Airway epithelial cell (primary cell): Measurements from ENCODE around the gene SSH2. TPM values are rescaled to one million over a fixed set of nuclear protein-coding genes. Genes with fewer than 3 reads are reported as not detected.

Experiments used
- total RNA-seq: library from RNA; depleted of rRNA; stranded (reverse); fragments of >200 nt; gene quantifications from 2 replicates; pipeline ENCODE4 v1.2.3, GENCODE V29; 2015

The SSH2 gene
- 6.2 and 14.0 TPM in 2 replicates for total RNA-seq

GRCh38 chr17:29929533-29930408, at the start of gene SSH2:
TSS of gene SSH2 (minus strand) at chr17:29930228. CDS start at chr17:29930000, 228 bp downstream.

GRCh38 chr17:29941334-29941733, 11.3 kb upstream of the SSH2 start, which contains the start of gene EFCAB5:
TSS of gene EFCAB5 (plus strand) at chr17:29941634. CDS start at chr17:29941797, 163 bp downstream.

DNA sequence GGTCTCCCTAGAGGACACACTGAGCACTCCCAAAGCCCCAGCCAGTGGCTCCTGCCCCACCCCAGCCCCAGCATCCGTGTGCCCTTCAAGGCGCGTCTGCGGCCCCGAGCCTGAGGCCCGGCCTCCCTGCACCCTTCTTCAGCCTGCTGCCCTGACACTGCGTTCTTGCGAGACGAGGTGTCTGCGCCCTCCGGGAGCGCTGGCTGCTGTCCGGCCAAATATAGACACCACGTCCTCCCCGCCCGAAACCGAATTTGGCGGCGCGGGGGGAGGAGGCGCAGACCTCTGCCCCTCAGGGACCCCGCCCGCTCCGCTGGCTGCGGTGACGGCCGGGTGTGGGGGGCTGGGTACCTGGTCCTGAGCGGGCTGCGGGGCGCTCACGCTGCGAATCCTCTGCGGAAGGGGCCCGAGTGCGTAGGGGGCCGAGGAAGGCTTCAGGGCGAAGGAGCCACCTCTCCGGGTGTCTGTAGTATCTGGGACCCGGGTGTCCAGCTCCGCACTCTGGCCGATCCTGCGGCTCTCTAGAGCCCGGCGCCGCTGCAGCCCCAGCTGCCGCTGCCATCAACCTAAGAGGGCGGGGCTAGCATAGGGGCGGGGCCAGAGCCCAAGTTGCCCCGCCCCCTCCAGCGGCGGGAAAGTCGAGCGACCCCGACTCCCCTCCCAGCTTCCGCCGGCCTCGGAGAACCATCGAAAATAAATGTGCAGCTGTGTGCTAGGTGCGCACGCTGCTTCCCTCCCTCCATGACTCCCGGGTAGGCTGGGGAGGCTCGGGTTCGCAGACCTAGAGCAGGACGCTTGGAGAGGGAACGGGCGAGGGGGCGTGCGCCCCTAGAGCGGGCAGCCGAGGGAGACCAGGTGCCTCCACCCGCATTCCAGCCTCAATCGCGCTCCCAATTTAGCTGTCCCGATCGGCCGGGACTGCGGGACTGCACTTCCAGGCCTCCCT, 307.4 kb downstream of the SSH2 start, which contains the start of gene CORO6:
Gene CORO6, minus strand, starts transcription at position 576 of the 946 bp plus-strand sequence. CDS start 1,491 bp downstream, outside the sequence.

DNA sequence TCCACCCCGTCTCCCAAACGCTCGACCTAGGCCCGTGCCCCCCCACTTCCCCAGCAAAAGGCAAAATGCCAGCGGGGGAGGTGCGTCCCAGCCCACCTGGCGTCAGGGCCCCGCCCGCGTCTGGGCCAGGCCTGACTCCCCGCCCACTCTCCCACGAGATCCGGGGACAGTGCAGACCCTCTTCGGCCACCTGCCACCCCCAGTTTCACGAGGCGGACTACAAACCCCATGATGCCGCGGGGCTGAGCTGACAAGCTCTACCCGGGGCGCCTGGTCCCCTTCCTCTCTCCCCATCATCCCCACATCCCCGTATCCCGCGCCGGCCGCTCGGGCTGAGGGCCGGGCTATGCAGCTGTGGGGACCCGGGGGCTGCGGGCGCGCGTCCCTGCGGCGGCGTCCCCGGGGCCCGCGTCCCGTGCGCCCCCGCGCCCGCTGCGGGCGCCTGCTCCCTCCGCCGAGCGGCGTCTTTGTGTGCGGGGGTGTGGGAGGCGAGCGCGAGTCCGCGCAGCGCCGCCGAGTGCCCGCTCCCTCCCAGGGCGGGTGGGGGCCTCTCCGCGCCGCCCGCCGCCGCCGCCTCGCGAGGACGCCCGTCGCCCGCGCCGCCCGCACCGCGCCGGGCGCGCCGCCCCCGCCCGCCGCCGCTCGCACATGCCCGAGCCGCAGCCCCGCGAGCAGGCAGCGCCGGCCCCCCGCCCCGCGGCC, 337.0 kb downstream of the SSH2 start, which contains the start of gene ANKRD13B:
Gene ANKRD13B, plus strand, starts transcription at position 283 of the 702 bp plus-strand sequence. CDS start 490 bp downstream, outside the sequence.

GRCh38 chr17:29589524-29590410, 340.3 kb downstream of the SSH2 start, which contains the start of gene GIT1:
TSS of gene GIT1 (minus strand) at chr17:29589648. CDS start at chr17:29589378, 270 bp downstream.

Other genes starting within 250 kb of the SSH2 start
- 0.07 TPM in 1 of 2 replicates, not detected in the other for gene EFCAB5, start 11.4 kb upstream of the SSH2 start, total RNA-seq
- gene NSRP1, start 186.6 kb upstream of the SSH2 start, total RNA-seq, result 7.5 and 12.3 TPM in 2 replicates